Right renal cortex interstitium (tissue), 3 donors: ENCODE data around the gene BTNL3. TPM values are rescaled to one million over a fixed set of nuclear protein-coding genes. Genes with fewer than 3 reads are reported as not detected.
"Not testable (repeated sequence)": the region's sequence is repeated elsewhere in the genome, so short reads cannot be mapped to it uniquely, and the experiment has no call there.

Experiments used
- DNase-seq, 3 donors: peaks; one replicate each; pipeline ENCODE4 v3.0.0-alpha.2; 2013; ENCODE audit warnings: low read depth in 3 of 3, low spot score in 2 of 3
- polyA plus RNA-seq, 3 donors: library from polyadenylated mRNA; unstranded; fragments of 120-200 nt; gene quantifications; one replicate each; pipeline ENCODE4 v1.2.1, GENCODE V29; 2013; ENCODE audit not compliant: insufficient read length in 3 of 3

BTNL3 gene
- polyA plus RNA-seq, 3 donors = 0.11 to 0.43 (median 0.13) TPM

DNA sequence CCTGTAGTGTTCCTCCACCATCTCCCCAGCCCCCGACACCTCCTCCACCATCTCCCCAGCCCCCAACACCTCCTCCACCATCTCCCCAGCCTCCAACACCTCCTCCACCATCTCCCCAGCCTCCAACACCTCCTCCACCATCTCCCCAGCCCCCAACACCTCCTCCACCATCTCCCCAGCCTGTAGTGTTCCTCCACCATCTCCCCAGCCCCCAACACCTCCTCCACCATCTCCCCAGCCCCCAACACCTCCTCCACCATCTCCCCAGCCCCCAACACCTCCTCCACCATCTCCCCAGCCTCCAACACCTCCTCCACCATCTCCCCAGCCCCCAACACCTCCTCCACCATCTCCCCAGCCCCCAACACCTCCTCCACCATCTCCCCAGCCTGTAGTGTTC, 57.2 kb downstream of the BTNL3 start:
- not testable (repeated sequence) for DNase-seq

DNA sequence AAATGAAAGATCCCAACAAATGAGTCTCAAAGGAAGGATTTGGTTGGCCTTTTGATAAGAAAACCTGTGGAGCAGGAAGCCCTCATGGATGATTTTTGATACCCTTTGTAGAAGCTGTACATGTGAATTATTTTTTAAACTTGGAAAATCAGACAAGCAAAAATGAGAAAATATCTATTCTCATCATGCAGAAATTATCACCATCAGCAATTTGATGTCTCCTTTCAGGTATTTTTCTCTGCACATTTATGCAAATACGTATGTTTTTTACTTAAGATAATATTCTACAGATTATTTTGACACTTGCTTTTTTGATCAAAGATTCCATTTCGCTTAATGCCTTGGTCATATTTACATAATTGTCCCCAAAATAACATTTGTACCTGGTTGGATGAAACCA, 58.6 kb downstream of the BTNL3 start:
- DNase-seq = no peak

GRCh38 chr5:181047921-181048320, 59.3 kb downstream of the BTNL3 start:
- DNase-seq = no peak

DNA sequence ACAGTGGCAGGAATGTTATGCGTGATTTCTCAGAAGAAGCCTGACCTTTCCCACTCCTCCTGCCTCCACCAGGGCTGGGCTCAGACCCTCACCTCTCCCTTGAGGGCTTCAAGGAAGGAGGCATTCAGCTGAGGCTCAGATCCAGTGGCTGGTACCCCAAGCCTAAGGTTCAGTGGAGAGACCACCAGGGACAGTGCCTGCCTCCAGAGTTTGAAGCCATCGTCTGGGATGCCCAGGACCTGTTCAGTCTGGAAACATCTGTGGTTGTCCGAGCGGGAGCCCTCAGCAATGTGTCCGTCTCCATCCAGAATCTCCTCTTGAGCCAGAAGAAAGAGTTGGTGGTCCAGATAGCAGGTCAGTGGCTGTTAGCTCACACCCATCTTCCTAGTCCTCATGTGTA, 61.4 kb downstream of the BTNL3 start:
- DNase-seq = no peak

DNA sequence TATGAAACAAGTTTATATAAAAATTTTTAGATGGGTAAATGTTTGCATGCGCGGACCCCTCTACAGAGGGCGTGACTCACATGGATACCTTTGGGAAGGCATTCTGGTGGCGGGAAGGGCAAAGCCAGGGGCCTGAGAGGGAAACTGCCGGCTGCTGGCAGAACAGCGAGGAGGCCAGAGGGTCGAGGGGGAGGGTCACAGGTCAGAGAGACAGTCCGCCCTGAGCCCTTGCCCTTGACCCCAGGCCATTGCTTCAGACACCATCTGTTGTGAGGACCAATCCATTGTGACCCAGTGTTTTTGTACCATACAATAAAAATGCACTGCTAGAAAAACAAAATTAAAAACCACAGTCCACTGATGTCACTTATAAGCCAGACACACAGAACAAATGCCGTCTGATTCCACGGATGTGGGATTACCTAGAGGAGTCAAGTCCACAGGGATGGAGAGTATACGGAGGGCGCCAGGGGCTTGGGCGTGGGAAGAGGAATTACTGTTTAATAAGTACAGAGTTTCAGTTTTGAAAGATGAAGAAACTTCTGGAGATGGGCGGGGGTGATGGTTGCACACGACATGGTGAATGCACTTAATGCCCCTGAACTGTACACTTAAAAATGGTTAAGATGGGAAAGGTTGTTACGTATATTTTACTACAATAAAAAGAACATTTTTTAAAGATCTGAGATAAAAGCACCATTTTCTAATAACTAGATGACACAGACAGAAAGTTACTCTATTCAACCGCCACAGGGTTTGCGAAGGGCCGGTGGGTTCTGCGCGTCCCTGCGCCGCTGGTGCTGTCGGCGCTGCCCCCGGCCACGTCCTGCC, 63.4 kb downstream of the BTNL3 start:
- DNase-seq = no peak

DNA sequence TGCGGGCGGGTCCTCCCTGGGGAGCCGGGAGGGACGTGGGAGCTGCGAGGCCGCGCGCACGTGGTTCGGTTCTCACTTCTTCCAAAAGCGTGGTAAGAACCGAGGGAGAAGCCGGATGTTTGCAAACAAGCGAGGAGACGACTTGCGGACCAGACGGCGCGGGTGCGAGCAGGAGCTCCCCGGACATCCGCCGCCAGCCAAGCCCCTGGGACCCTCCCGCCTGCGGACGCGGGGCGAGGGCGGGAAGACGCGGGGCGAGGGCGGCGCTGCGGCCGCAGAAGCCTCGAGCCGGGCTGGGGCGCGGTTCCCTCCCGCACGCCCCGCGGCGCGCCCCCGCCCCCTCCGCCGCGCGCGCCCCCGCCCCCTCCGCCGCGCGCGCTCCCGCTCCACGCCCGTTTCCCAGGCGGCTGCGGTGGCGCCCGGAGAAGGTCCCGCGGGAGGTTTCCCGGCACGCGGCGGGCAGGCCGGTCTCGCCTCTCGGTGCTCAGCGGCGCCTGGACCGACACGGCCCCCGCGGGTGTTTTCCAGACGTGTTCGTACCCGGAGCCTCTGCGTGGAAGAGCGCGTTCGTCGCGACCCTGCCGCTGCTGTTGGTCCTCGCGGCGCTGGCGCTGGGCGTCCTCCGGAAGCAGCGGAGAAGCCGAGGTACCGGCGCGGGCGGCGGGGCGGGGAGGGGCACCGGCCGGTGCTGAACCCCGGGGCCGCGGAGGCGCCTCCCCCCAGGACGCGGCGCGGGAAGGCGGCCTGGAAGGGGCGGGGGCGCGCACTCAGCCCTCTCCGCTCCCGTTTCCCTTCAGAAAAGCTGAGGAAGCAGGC, 64.2 kb downstream of the BTNL3 start:
- DNase-seq = no peak

DNA sequence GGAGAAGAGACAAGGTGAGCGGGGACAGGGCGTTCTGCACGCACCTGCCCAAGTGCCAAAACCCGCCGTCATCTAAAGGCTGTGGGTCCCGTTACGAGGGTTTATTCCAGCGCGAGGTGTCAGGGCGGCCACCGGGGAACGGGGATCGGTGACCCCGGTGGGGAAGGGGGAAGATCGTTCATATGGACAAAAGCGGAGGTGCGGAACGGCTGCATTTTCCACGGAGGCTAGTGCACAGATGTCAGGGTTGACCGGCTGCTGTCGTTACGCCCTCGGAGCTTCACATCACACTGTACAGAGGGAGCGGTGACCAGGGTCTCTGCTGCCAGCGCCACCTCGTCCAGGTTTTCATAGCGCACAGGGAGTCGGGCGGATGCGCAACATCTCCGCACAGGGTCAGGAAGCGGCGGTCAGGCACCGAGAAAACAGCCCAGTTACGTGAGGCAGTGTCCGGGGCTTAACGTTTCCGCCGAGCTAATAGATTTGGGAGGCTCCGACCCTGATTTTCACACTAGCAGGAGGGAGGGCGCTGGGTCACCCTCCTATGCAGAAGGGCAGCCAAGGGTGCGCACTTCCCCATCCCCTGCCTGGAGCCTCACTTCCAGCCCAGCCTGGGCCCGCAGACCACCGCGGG, 65.0 kb downstream of the BTNL3 start:
- no peak for DNase-seq

DNA sequence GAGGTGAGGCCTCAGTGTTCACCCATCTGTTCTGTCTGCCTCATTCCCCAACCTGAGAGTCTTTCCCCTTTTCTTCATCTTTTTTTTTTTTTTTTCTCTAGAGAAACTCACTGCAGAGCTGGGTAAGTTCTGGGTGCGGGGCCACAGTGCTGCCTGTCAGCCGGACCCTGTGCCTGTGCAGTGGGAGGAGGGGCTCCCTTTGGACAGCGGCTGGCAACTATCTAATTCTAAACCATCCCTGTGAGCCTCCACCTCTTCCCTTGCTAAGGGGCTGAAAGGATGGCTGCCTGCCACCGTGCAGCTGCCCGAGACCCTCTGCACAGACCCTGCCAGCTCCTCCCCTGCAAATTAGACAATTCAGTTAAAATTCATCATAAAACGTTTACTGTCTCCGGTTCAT, 65.5 kb downstream of the BTNL3 start:
- DNase-seq = no peak

- DNase-seq = no peak
Measured at GRCh38 chr5:181054871-181055459, 66.3 kb downstream of the BTNL3 start.

Other genes starting within 250 kb of the BTNL3 start
- gene OR2Y1, start 248.8 kb upstream of the BTNL3 start, polyA plus RNA-seq = not detected
- 10 to 100 TPM; 67.0 to 73.1 (median 72.7) TPM for gene MGAT1, start 186.0 kb upstream of the BTNL3 start, polyA plus RNA-seq
- gene ZFP62, start 127.6 kb upstream of the BTNL3 start, polyA plus RNA-seq = 10 to 100 TPM; 67.6 to 70.6 (median 69.2) TPM
- gene BTNL8, start 89.7 kb upstream of the BTNL3 start, polyA plus RNA-seq = under 1 TPM; 0.44 to 0.58 (median 0.54) TPM
- 1 to 10 TPM; 5.4 to 8.0 (median 6.9) TPM for gene BTNL9, start 51.4 kb downstream of the BTNL3 start, polyA plus RNA-seq
- gene OR2V1, start 142.3 kb downstream of the BTNL3 start, polyA plus RNA-seq = under 1 TPM in 1 of 3 donors, not detected in 2; 0.07 TPM
- under 1 TPM in 1 of 3 donors, not detected in 2; 0.04 TPM for gene OR2V2, start 158.7 kb downstream of the BTNL3 start, polyA plus RNA-seq
- under 1 TPM; 0.13 to 0.31 (median 0.29) TPM for gene TRIM7, start 216.3 kb downstream of the BTNL3 start, polyA plus RNA-seq
- gene TRIM41, start 234.4 kb downstream of the BTNL3 start, polyA plus RNA-seq = 10 to 100 TPM; 30.5 to 35.2 (median 32.2) TPM